GM13977 (cell line): Measurements from ENCODE around the gene HEATR1.

Experiments
- DNase-seq: peaks from one replicate; pipeline ENCODE4 v3.0.0; 2012; ENCODE audit warnings: low spot score
- CTCF ChIP-seq: IDR thresholded peaks from 2 replicates; pipeline ENCODE4 v1.5.1; 2012; ENCODE audit warnings: mild to moderate bottlenecking, control low read depth; ENCODE audit not compliant: insufficient read depth; ENCODE audit errors: extremely low read depth, missing control alignments
- in situ Hi-C: fragments of 300-500 bp; cut with MboI; formaldehyde crosslinking; loops from one replicate; pipeline ENCODE4 v1.12.0; 2022; ENCODE audit warnings: low sequenced_read_pairs, low pct_unique_long_range_greater_than_20kb, mixed read lengths, inconsistent platforms; ENCODE audit not compliant: unreplicated experiment

HEATR1 gene

GRCh38 chr1:236523704-236524141 lies 80.6 kb downstream of the HEATR1 start, which contains the start of gene LGALS8:
Gene LGALS8, plus strand, starts transcription at chr1:236523982. Its CDS starts 2,089 bp downstream, at chr1:236526071.
- peak; percentile 86 for DNase-seq
- in situ Hi-C loops: no loop called here
- no peak for TF ChIP-seq CTCF

GRCh38 chr1:236522937-236523703 lies 81.2 kb downstream of the HEATR1 start:
- TF ChIP-seq CTCF: no peak
- DNase-seq: no peak
- in situ Hi-C loops: no loop called here

GRCh38 chr1:236520445-236521005 lies 83.8 kb downstream of the HEATR1 start:
- in situ Hi-C loops: no loop called here
- DNase-seq: no peak
- no peak for TF ChIP-seq CTCF

DNA sequence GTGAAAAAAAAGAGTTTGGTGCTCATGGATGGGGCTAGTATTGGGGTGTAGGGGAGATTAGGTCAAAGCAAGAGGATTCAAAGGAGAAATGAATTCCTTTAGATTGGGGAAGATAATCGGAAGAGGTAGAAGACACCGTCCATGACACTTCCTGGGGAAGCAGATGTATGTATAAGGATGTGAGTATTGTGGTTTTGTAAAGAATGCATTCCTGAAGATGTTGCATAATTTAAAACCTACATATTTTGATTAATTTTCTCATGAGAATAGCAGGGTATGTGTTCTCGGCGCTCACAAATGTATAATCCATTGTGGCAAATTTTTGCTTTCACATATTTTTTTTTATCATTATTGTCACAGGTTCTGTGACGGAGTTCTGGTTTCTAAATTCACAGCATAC lies 86.0 kb downstream of the HEATR1 start:
- in situ Hi-C loops: no loop called here

DNA sequence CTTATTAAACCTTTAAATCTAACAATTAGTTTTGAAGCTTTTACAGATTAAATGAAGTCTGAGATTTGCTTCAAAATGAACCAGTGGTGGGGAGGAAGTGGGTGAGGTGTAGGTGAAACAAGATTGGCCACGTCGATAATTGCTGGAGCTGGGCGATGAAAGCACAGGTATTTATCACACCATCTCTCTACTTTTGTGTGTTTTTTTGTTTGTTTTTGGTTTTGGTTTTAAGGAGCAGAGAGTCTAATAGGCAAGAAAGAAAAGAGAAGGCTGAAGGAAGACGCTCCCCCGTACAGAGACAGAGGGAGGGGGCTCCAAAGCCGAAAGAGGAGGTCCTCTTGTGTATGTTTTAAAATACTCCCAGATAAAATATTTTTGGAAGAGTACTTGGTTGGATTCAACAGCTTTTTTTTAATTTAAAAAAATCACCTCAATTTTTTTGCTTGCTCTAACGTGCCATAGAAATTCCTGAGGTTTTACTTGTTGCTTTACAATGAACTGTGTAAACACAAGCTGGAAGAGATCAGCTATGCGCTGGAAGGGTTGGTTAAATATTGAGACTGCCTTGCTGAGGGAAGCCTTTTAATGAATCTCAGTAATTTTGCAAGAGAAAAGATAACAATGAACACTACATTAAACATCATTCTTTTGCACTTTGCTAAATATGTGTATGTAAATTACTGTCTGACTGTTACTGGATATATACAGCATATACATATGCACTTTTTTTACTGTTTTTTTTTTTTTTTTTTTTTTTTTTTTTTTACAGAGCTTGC lies 87.2 kb downstream of the HEATR1 start:
- in situ Hi-C loops: no loop called here
- no peak for DNase-seq
- no peak for TF ChIP-seq CTCF

More for the DNA sequence above, 86.0 kb downstream of the HEATR1 start:
- no peak for TF ChIP-seq CTCF
- no peak for DNase-seq

GRCh38 chr1:236515443-236515958 lies 88.8 kb downstream of the HEATR1 start:
- no peak for DNase-seq
- in situ Hi-C loops: no loop called here
- TF ChIP-seq CTCF: no peak
